Esophagus muscularis mucosa (tissue), 3 donors: Measurements from ENCODE around the gene TENT5C.

Experiments
- EP300 ChIP-seq: sonication (generic); formaldehyde crosslinking; IDR thresholded peaks from one replicate; pipeline ENCODE4 v1.6.1; 2017; ENCODE audit warnings: antibody characterized with exemption
- TF ChIP-seq, protein P1 (sequence below), 3 experiments: fragments of 200-600 bp in 2 of 3; fragments of 450-650 bp in 1 of 3; sonication (generic) in 2 of 3; IDR thresholded peaks; one replicate each; pipeline ENCODE4 v1.5.1; 2017 to 2019; ENCODE audit warnings: antibody characterized with exemption in 3 of 3, mild to moderate bottlenecking in 2 of 3, moderate library complexity in 1 of 3

DNA sequence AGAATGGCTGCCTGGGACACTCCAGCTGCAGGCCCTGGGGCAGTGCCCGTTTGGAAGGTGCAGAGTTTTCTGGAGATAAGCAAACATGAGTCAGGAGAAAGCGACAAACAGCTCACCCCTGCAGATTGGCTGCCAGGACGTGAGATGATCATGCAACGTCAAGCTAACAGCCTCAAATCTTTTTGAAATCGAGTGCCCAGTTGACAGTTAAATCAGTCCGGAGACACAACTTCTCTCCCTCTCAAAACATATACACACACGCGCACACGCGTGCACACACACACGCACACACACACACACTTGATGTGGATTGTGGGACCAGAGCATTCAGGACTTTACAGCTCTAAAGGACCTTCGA, 49.4 kb downstream of the TENT5C start:
- TF ChIP-seq EP300, result no peak
- TF ChIP-seq, protein P1, sequence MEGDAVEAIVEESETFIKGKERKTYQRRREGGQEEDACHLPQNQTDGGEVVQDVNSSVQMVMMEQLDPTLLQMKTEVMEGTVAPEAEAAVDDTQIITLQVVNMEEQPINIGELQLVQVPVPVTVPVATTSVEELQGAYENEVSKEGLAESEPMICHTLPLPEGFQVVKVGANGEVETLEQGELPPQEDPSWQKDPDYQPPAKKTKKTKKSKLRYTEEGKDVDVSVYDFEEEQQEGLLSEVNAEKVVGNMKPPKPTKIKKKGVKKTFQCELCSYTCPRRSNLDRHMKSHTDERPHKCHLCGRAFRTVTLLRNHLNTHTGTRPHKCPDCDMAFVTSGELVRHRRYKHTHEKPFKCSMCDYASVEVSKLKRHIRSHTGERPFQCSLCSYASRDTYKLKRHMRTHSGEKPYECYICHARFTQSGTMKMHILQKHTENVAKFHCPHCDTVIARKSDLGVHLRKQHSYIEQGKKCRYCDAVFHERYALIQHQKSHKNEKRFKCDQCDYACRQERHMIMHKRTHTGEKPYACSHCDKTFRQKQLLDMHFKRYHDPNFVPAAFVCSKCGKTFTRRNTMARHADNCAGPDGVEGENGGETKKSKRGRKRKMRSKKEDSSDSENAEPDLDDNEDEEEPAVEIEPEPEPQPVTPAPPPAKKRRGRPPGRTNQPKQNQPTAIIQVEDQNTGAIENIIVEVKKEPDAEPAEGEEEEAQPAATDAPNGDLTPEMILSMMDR (IDR thresholded peaks at IDR 0.05), result no peak
